ENCODE measurements around the gene ATP6V1F.
"Not testable (repeated sequence)": the region's sequence is repeated elsewhere in the genome, so short reads cannot be mapped to it uniquely, and the experiment has no call there.

ATP6V1F gene

DNA sequence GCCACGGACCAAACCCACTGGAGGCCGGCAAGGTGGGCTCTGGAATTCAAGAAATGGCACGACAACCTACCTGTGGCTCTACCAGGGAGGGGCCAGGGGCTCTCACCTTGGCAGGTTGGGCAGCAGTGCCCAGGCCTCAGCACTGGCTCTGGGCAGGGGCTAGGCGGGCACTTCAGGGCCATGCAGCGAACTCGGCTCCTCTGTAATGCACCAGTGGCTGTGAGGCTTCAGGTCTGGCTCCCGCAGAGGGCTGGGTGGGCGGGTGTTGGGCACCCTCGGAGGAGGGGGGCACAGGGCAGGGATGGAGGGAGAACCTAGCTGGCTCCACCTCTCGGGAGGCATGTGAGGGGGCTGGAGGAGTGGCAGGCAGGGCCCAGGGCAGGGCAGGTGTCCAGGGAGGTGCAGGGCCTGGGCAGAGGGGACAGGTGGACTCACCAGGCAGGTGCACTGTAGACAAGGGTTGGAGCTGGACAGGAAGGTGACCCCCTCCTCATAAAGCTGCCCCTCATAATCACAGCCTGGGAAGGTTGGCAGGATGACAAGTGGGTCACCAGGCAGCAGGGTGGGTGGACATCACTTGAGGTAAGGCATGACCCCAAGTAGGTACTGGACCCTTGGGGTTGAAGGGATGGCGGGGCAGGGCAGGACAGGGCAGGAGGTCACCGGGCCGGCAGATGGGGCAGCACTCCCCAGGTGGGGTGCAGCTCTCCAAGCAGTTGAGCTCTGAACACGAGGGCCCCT lies 41.1 kb downstream of the ATP6V1F start:
- DNase-seq, result no peak

- DNase-seq, result no peak
Observed at GRCh38 chr7:128904381-128905197, 41.9 kb downstream of the ATP6V1F start.

DNA sequence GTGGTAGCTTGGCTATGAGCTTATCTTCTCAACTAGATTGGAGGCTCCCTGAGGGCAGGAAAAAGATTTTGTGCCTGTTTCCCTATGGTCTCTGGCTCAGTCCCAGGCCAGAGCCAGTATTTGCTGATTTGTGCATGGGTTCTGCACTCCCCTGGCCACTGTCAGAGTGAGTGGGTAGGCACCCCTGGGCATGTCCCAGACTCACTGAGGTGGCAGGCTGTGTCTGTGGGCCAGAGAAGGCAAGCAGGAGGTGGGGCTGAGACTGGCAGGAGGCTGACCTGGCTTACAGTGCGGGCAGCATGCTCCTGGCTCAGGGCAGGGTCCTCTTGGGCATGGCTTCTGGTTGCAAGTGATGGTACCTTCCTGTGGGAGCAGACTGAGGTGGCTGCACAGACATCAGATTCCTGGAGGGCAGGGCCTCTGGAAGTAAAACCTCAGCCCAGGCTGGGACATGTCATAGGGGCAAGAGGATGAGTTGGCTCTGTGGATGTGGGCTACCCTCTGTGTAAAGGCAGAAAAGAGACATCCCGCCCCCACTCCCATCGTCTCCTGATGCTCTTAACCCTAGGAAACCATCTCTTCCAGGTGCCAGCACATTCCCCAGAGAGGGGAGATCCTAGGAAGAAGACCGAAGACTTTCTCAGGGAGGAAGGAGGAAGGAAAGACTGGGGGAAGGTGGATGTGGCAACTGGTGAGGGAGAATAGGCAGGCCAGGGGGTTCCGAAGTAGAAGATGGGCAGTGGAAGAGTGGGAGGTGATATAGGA lies 43.5 kb downstream of the ATP6V1F start:
- DNase-seq, result no peak

DNA sequence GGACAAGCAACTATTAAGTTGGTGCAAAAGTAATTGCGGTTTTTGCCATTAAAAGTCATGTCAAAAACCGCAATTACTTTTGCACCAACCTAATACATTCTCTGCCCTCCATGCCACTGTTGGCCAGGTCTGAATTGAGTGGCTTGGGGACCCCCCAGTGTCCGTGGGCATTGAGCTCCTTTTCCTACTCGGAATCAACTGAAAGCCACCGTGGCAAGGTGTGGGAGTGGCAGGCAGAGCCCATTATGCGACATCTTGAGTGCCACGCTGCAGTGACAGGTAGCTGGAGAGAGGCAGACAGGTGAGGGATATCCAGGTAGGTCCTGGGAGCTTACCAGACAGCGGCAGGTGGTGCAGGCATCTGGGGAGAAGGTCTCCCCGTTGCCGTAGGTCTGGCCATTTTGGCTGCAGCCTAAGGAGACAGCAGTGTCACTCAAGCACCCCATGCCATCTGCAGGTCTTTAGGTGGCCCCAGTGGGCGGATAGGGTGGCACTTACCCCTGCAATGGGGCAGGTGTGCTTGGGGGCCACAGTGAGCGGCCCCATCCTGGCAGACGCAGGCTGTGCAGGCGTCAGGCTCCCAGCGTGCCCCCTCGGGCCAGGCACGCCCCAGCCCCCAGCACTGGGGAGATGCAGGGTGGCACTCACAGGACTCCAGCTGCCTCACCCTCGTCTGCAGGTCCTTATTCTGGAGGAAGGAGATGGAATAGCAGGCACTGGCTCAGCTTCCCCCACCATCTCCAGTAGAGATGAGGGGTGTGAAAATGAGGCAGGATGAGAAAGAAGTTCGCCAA lies 44.3 kb downstream of the ATP6V1F start:
- DNase-seq, result no peak

DNA sequence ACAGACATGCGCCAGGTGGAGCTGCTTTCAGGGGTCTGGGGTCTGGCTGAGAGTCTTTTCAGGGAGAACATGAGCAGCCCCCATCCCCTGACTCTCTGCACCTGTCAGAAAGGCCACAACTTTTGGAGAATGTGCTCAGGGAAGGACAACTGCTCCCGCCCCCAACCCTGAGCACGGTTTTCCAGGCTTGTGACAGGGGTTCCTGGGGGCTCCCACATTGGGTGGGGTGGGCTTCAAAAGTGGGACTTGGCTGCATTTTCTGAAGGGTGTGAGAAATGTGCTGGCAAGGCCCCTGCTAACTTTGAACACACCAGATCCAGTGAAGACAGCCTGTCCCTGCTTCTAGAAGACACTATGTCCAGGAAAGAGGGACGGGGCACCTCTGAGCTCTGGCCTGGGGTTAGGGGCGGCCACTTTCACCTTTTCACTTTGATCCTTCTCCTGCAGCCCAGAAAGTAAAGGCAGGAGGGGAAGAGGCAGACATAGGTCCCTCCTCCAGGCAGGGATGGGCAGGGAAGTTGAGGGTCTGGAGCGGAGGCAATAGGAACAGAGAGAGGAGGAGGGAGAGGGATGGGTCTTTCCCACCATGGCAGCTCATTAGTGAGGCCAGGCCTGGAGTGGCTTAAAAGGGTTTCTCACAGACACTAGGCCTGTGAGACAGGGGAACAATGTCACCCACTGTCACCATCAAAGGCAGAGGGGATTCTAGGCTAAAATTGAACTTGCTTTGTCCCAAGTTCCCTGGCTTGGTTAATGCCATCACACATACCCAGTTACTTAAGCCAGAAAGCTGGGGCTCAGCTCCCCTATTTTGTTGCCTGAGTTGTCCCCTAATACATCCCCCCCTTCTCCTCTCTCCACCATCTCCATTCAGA lies 46.3 kb downstream of the ATP6V1F start:
- no peak for DNase-seq

DNA sequence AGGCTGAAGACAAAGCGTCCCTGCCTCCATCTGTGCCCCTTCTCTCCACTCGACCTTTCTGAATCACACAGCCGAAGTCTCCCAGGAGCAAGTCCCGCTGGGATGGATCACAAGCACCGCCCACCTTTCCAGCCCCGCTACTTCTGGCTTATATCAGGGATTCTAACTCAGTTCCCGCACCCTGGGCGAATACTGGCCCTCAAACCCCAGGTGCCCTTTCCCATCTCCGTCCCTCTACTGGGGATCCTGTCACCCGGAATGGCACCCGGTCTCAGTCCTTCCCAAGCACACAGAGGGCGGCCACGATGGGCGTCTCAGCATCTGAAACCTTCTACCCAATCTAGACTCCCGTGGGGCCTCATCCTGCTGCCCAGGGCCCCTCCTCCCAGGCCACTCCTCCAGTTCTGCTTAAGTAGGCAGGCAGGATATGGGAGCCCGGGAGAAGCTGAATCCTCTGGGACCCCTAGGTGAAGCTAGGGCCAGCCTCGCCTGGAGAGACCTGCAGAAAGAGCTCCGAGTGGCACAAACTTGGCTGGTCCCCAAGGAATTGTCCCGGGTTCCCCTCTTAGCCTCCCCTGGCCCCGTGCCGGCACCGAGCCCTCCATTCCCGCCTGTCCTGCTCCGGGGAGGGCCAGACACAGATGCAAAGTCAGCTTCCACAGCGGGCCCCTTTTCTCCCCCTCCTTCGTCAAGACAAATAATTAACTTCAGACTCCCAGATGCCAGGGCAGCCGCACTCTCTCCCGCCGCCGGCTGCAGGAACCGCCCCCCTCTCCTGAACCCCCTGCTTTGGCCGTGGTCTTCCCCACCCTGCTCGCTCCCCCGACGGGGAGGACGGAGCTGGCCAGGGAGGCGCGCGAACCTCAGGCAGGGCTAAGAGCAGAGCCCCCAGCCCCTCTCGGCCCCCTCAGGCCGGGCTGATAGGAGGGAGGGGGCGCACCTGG lies 47.2 kb downstream of the ATP6V1F start:
- DNase-seq, result no peak

DNA sequence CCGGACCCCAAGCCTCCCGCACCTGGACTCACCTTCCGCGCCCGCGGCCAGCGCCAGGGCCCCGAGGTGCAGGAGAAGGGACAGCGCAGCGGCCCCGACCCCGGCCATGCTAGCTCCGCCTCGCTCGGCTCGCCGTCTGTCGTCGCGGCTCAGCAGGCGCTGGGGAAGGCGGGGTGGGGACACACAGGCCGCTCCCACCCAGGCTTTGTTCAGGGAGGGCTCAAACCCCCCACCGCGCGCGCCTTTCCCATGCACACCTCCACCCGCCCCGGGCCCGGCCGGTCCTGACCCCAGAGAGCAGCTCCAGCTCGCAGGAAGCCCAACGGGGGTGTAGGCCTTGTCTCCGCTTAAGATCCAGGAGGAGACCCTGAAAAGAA lies 47.9 kb downstream of the ATP6V1F start, which contains the start of gene KCP:
KCP (minus strand) TSS at position 141 of the 377 bp plus-strand sequence; CDS start at position 108, 33 bp downstream.
- DNase-seq, result no peak

GRCh38 chr7:128911423-128912031 lies 48.9 kb downstream of the ATP6V1F start:
- no peak for DNase-seq

- DNase-seq, result no peak
Observed at GRCh38 chr7:128912281-128912680, 49.6 kb downstream of the ATP6V1F start.

DNA sequence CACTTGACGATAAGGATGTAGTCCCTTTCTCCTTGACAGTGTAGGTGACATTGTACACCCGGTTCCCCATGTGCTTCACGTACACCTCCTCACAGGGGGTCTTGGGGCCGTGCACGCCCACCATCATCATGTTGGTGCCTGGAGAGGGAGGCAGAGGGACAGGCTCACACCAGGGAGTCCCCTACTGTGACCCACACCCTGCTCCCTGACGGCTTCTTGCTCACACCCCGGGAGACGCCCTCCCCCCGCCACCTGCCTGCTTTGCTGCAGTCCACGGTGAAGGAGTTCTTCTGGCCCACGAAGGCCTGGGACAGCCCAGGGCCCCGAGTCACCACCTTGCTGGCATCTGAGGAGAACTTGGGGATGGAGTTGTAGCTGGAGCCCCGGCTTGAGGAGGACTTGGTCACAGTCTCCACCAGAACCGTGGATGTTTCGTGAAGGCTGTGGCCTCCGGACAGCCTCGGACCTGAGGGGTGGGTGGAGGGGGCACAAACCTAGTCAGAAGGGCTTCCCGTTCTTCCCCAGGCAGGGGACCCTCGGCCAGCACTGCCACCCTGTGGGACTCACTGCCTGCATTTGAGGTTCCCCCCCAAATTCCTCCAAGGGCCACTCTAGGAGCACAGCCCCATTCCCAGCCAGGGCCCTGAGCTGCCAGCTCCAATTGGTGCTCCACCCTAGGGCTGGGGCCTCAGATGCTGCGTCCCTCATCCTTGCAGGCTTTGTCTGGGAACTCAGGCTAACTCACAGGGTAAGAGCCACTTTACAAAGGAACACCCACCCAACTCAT lies 50.2 kb downstream of the ATP6V1F start:
- DNase-seq, result not testable (repeated sequence)

DNA sequence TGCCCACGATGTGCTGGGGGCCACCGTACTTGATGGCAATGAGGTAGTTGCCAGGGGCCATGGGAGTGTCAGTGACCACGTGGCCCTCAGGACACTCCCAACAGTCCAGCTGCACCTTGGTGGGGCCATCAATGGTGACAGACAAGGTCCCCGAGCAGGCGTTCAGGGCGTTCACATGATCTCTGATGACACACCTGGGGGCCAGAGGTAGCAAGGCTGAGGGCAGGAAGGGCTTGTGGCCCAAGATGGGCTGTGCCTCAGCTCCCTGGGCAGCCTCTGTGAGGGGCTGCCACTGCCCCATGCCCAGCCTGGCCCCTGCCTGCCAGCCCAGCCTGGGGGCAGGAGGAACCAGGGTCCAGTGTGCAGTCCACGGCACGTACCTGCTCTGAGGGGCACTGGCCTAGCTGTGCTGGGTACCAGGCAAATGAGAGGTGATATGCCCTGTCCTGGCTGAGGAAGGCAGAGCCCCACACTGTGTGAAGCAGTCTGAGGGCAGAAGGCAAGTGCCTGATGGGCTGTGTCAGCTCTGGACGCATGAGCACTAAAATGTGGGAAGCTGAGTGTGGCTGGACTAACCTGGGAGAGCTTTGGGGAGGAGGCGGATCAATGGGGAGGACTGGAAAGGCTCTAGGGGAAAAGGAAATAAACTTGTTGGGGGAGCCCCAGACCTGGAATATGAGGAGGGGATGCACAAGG lies 51.4 kb downstream of the ATP6V1F start:
- DNase-seq, result no peak

DNA sequence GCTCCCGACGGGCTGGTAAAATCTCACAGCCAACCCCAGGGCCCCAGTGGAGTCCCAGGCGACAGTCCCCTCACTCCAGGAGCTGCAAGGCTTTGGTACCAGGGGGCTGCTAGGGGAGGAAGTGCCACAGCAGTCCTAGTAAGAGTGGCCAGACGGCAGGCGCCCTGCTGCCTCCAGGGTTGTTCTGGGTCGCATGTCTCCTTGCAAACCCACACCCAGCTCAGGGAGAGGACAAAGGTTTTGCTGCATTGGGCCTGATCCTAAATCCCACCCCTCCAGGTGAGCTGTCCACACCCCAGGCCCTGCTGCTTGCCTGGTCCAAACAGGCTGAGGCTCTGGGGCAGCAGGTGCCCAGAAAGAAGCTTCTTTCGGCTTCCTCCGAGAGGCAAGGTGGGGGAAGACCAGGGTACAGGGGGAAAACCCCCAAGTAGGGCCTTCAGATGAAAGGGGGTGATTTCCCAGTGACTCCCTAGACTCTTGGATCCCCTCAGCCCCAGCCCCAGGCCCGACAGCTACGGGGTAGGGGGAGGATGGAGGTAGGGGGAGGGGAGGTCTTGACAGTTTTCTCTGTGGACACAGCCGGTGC lies 52.0 kb downstream of the ATP6V1F start:
- DNase-seq, result no peak

DNA sequence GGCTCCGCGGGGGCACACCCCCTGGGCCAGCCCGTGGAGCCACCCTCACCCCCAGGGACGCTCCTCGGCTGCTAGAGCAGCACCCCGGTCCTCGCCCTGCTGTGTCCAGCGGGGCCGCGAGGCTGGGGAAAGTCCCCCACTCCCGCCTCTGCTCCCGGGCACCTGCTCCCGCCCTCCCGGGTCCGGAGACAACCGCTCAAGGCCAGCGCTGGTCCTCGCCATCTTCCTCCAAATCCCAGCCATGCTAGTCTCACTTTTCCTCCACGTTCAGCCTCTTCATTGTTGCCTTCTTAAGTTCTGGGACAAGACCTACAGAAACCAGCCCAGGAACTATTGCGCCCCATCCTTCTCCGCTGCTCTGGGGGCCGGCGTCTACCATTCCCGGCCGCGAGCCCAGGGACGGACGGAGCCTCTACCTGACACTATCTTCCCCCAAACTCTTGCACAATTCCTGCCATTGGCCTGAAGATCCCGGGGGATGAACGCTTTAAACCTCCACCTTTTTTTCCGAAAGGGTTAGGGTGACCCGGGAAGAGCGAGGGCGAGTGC lies 52.7 kb downstream of the ATP6V1F start:
- no peak for DNase-seq
